CD4-positive, alpha-beta T cell (primary cell): ENCODE results near the gene RBM17. TPM values are rescaled to one million over a fixed set of nuclear protein-coding genes. Genes with fewer than 3 reads are reported as not detected.
A peak's percentile ranks its signal among the peaks of the same experiment; 100 is the strongest.

Source experiments
- ATAC-seq: fragments of 200-7000 bp; cut with Tn5 transposase; one replicate; pipeline ENCODE4 v1.10.0; 2022; ENCODE audit warnings: mild to moderate bottlenecking; ENCODE audit not compliant: poor library complexity
- CTCF ChIA-PET: fragments of 350-600 bp; sonication (Branson Sonifier 250); formaldehyde crosslinking; loops from one replicate; lab custom pipeline; 2021; ENCODE audit warnings: antibody characterized with exemption, inconsistent platforms; lab: Charles Lee
- POLR2A ChIA-PET: fragments of 350-600 bp; sonication (Branson Sonifier 250); formaldehyde crosslinking; loops from one replicate; lab custom pipeline; 2021; ENCODE audit warnings: antibody characterized with exemption, inconsistent platforms; lab: Charles Lee
- DNase-seq, 14 experiments: peaks; one replicate each; pipeline ENCODE4 v3.0.0-alpha.2; 2013 to 2020; ENCODE audit warnings: mixed read lengths in 2 of 14
- H3K27ac ChIP-seq, 2 donors: one replicate each; pipeline versions ENCODE4 v1.5.1 to v1.7.0; 2013; ENCODE audit warnings: low read length in 2 of 2, low read depth in 1 of 2, mild to moderate bottlenecking in 1 of 2
- H3K27me3 ChIP-seq, 2 experiments: 1 replicate in 1 of 2; 2 replicates in 1 of 2; pipeline versions ENCODE4 v1.6.1 to v1.7.0; 2013; ENCODE audit warnings: low read length in 2 of 2, control low read depth in 1 of 2, mild to moderate bottlenecking in 1 of 2, moderate library complexity in 1 of 2; ENCODE audit not compliant: insufficient read depth in 2 of 2, control insufficient read depth in 1 of 2
- H3K36me3 ChIP-seq: one replicate; pipeline ENCODE4 v1.6.1; 2013; ENCODE audit warnings: low read length, control low read depth; ENCODE audit not compliant: insufficient read depth
- H3K4me1 ChIP-seq: one replicate; pipeline ENCODE4 v1.6.1; 2013; ENCODE audit warnings: low read length, control low read depth; ENCODE audit not compliant: insufficient read depth
- H3K4me3 ChIP-seq: one replicate; pipeline ENCODE4 v1.5.1; 2013; ENCODE audit warnings: mild to moderate bottlenecking, low read length, moderate library complexity
- H3K9me3 ChIP-seq, 2 experiments: 1 replicate in 1 of 2; 2 replicates in 1 of 2; pipeline versions ENCODE4 v1.6.1 to v1.7.0; 2013; ENCODE audit warnings: low read length in 2 of 2, mild to moderate bottlenecking in 2 of 2, control low read depth in 1 of 2, moderate library complexity in 1 of 2; ENCODE audit not compliant: control insufficient read depth in 1 of 2, insufficient read depth in 1 of 2
- H3K27ac Mint-ChIP-seq: one replicate; pipeline ENCODE4 v1.8.0; 2020; ENCODE audit warnings: mixed read lengths
- H3K27me3 Mint-ChIP-seq: one replicate; pipeline ENCODE4 v1.8.0; 2021; ENCODE audit warnings: mixed read lengths
- H3K36me3 Mint-ChIP-seq: one replicate; pipeline ENCODE4 v1.8.0; 2021; ENCODE audit warnings: low read depth, mixed read lengths
- H3K4me1 Mint-ChIP-seq: one replicate; pipeline ENCODE4 v1.8.0; 2021; ENCODE audit warnings: low read depth, mixed read lengths
- H3K4me3 Mint-ChIP-seq: one replicate; pipeline ENCODE4 v1.8.0; 2020; ENCODE audit warnings: mild to moderate bottlenecking, mixed read lengths
- H3K9me3 Mint-ChIP-seq: one replicate; pipeline ENCODE4 v1.8.0; 2020; ENCODE audit warnings: mixed read lengths
- CTCF ChIP-seq: fragments of 200-600 bp; IDR thresholded peaks from one replicate; pipeline ENCODE4 v1.8.0; 2022; ENCODE audit warnings: antibody characterized with exemption, mild to moderate bottlenecking
- intact Hi-C, 2 experiments: fragments of 100-400 bp; cut with DNase I in 1 of 2; cut with micrococcal nuclease in 1 of 2; formaldehyde crosslinking; loops; one replicate each; pipeline versions ENCODE4 v1.15.1 to v1.9.0; 2023 to 2025; cut with DNase I, micrococcal nuclease
- total RNA-seq, 174 experiments: library from RNA in 2 of 174; stranded (reverse) in 2 of 174; gene quantifications; one replicate each; pipeline ENCODE4 v1.2.3 and lab custom pipeline; 2021 to 2026

The RBM17 gene
- total RNA-seq, 2 experiments from 2014 or later, result 143 to 150 TPM

- Mint-ChIP-seq H3K4me1 (peaks cover 13% of the 10 kb centered on the region), H3K27ac (peak overlapping the region; percentile 69), H3K36me3 (peaks cover 40% of the 10 kb centered on the region), H3K9me3 (no peaks in the 10 kb centered on the region), H3K27me3 (no peaks in the 10 kb centered on the region), H3K4me3 (no peak overlapping the region)
- DNase-seq (no peak), ATAC-seq (no peak)
- no peak for TF ChIP-seq CTCF
- ChIA-PET CTCF (interaction anchor here (1.0 to 2.0 kb wide), 2 partner anchors 31 to 284 kb away, joined by 4 to 7 read pairs; no protein-coding TSS in a partner anchor), POLR2A (no interaction called here)
- intact Hi-C loops, result no loop called here
- Histone ChIP-seq H3K27me3 (no peaks in the 10 kb centered on the region), H3K36me3 (peaks cover 39% of the 10 kb centered on the region), H3K4me1 (no peaks in the 10 kb centered on the region), H3K27ac (no peak overlapping the region), H3K9me3 (no peaks in the 10 kb centered on the region), H3K4me3 (no peak overlapping the region)
Measured at GRCh38 chr10:6117711-6118110, 28.9 kb downstream of the RBM17 start.

- TF ChIP-seq CTCF, result no peak
- H3K27ac Mint-ChIP-seq, result peak overlapping the region; percentile 25
- Histone ChIP-seq H3K4me3 (no peak overlapping the region), H3K36me3 (peaks cover 22% of the 10 kb centered on the region), H3K27me3 (no peaks in the 10 kb centered on the region), H3K27ac (no peak overlapping the region), H3K4me1 (no peaks in the 10 kb centered on the region), H3K9me3 (no peaks in the 10 kb centered on the region)
- peaks cover 22% of the 10 kb centered on the region for H3K36me3 Mint-ChIP-seq
- intact Hi-C loops, result no loop called here
- ATAC-seq, result no peak
- H3K4me3 Mint-ChIP-seq, result no peak overlapping the region
- peaks cover 11% of the 10 kb centered on the region for H3K4me1 Mint-ChIP-seq
- no peak for DNase-seq
- POLR2A ChIA-PET, result interaction anchor here (0.7 to 1.2 kb wide), 2 partner anchors 44 to 54 kb away, joined by 3 read pairs; no protein-coding TSS in a partner anchor
- no peaks in the 10 kb centered on the region for H3K9me3 Mint-ChIP-seq
- H3K27me3 Mint-ChIP-seq, result no peaks in the 10 kb centered on the region
- CTCF ChIA-PET, result interaction anchor here (1.1 to 2.0 kb wide), 3 partner anchors 32 to 283 kb away, joined by 3 to 7 read pairs (median 6); no protein-coding TSS in a partner anchor
Measured at GRCh38 chr10:6119423-6119822, 30.6 kb downstream of the RBM17 start.

GRCh38 chr10:6119962-6120361 is 31.1 kb downstream of the RBM17 start:
- no peaks in the 10 kb centered on the region for H3K9me3 Mint-ChIP-seq
- intact Hi-C loops, result no loop called here
- H3K4me3 Mint-ChIP-seq, result no peak overlapping the region
- Histone ChIP-seq H3K4me3 (no peak overlapping the region), H3K4me1 (no peaks in the 10 kb centered on the region), H3K27ac (no peak overlapping the region), H3K9me3 (no peaks in the 10 kb centered on the region), H3K36me3 (peaks cover 17% of the 10 kb centered on the region), H3K27me3 (no peaks in the 10 kb centered on the region)
- TF ChIP-seq CTCF, result no peak
- ChIA-PET POLR2A (no interaction called here), CTCF (interaction anchor here (1.3 to 2.0 kb wide), 2 partner anchors 34 to 282 kb away, joined by 6 to 7 read pairs; no protein-coding TSS in a partner anchor)
- peak overlapping the region; percentile 25 for H3K27ac Mint-ChIP-seq
- peaks cover 7% of the 10 kb centered on the region for H3K4me1 Mint-ChIP-seq
- DNase-seq (no peak), ATAC-seq (no peak)
- H3K27me3 Mint-ChIP-seq, result no peaks in the 10 kb centered on the region
- H3K36me3 Mint-ChIP-seq, result peaks cover 17% of the 10 kb centered on the region
